Measurements from ENCODE around the gene WWOX. TPM values are rescaled to one million over a fixed set of nuclear protein-coding genes. Genes with fewer than 3 reads are reported as not detected.

WWOX gene
- total and polyA plus RNA-seq, 2 of the 13 experiments (the other 11 are each of a cell fraction or from before 2014, with no cell fraction given): 9.1 to 37.4 TPM

DNA sequence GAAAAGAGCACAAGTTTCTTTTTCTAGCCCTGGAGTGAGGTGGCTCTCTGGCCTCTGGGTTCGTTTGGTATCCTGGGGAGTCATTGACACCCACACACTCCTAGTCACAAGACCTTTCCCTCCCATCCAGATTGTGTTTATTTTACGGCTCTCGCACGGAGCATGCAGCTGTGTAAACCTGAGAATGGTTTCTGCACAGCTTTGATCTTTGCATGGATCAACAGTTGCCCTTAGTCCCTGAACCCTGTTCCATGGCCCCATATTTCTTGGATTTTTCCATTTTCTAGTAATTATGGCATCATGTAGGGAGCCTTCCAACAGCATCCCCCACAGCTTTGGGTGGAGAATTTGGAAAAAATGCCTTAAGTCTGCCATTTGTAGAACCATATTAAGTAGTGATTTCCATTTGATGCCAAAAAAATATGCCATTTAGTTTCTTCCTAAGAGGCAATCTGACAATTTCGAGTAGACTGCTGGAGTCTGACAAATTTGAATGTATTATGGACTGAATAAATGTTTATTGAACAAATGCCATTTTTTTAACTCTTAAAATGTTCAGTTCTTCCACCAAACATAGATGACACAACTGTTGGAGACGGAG, 197.7 kb downstream of the WWOX start (continued):
- TF ChIP-seq, protein P1, sequence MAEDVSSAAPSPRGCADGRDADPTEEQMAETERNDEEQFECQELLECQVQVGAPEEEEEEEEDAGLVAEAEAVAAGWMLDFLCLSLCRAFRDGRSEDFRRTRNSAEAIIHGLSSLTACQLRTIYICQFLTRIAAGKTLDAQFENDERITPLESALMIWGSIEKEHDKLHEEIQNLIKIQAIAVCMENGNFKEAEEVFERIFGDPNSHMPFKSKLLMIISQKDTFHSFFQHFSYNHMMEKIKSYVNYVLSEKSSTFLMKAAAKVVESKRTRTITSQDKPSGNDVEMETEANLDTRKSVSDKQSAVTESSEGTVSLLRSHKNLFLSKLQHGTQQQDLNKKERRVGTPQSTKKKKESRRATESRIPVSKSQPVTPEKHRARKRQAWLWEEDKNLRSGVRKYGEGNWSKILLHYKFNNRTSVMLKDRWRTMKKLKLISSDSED (CRISPR knock-in tag; IDR thresholded peaks at IDR 0.05): no peak
- TF ChIP-seq, protein P2, sequence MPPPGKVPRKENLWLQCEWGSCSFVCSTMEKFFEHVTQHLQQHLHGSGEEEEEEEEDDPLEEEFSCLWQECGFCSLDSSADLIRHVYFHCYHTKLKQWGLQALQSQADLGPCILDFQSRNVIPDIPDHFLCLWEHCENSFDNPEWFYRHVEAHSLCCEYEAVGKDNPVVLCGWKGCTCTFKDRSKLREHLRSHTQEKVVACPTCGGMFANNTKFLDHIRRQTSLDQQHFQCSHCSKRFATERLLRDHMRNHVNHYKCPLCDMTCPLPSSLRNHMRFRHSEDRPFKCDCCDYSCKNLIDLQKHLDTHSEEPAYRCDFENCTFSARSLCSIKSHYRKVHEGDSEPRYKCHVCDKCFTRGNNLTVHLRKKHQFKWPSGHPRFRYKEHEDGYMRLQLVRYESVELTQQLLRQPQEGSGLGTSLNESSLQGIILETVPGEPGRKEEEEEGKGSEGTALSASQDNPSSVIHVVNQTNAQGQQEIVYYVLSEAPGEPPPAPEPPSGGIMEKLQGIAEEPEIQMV (CRISPR knock-in tag; IDR thresholded peaks at IDR 0.05; ENCODE audit: low read depth): 0 out of 2 replicates have a peak, but pooled peaks have one; percentile 80
- TF ChIP-seq TOPORS (CRISPR knock-in tag; IDR thresholded peaks at IDR 0.05) (peak; percentile 81; the same call in 1 of the 2 replicates), ZNF138 (CRISPR knock-in tag; IDR thresholded peaks at IDR 0.05; ENCODE audit: low read depth) (no peak), ZNF317 (CRISPR knock-in tag; IDR thresholded peaks at IDR 0.05) (peak; percentile 87), MTA3 (CRISPR knock-in tag; IDR thresholded peaks at IDR 0.05) (no peak), ZNF280D (CRISPR knock-in tag; IDR thresholded peaks at IDR 0.05) (peak; percentile 99), SMARCC2 (IDR thresholded peaks at IDR 0.05) (peak; percentile 51; the same call in 1 of the 2 replicates), IRF1 (CRISPR knock-in tag; IDR thresholded peaks at IDR 0.05; ENCODE audit: low read depth) (no peak; the same call in 1 of the 2 replicates), ZNF597 (CRISPR knock-in tag; IDR thresholded peaks at IDR 0.05) (no peak), ZNF841 (CRISPR knock-in tag; IDR thresholded peaks at IDR 0.05; ENCODE audit: borderline replicate concordance) (no peak), NFAT5 (CRISPR knock-in tag; IDR thresholded peaks at IDR 0.05) (peak; percentile 93)
- TF ChIP-seq, protein P3, sequence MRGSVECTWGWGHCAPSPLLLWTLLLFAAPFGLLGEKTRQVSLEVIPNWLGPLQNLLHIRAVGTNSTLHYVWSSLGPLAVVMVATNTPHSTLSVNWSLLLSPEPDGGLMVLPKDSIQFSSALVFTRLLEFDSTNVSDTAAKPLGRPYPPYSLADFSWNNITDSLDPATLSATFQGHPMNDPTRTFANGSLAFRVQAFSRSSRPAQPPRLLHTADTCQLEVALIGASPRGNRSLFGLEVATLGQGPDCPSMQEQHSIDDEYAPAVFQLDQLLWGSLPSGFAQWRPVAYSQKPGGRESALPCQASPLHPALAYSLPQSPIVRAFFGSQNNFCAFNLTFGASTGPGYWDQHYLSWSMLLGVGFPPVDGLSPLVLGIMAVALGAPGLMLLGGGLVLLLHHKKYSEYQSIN (CRISPR knock-in tag; IDR thresholded peaks at IDR 0.05; ENCODE audit: borderline replicate concordance): no peak
